ENCODE results near the gene PDILT. TPM values are rescaled to one million over a fixed set of nuclear protein-coding genes. Genes with fewer than 3 reads are reported as not detected.

Gene PDILT
- total and polyA plus RNA-seq, 2 donors (not counting 3 experiments of a cell fraction or from before 2014, with no cell fraction given): not detected

DNA sequence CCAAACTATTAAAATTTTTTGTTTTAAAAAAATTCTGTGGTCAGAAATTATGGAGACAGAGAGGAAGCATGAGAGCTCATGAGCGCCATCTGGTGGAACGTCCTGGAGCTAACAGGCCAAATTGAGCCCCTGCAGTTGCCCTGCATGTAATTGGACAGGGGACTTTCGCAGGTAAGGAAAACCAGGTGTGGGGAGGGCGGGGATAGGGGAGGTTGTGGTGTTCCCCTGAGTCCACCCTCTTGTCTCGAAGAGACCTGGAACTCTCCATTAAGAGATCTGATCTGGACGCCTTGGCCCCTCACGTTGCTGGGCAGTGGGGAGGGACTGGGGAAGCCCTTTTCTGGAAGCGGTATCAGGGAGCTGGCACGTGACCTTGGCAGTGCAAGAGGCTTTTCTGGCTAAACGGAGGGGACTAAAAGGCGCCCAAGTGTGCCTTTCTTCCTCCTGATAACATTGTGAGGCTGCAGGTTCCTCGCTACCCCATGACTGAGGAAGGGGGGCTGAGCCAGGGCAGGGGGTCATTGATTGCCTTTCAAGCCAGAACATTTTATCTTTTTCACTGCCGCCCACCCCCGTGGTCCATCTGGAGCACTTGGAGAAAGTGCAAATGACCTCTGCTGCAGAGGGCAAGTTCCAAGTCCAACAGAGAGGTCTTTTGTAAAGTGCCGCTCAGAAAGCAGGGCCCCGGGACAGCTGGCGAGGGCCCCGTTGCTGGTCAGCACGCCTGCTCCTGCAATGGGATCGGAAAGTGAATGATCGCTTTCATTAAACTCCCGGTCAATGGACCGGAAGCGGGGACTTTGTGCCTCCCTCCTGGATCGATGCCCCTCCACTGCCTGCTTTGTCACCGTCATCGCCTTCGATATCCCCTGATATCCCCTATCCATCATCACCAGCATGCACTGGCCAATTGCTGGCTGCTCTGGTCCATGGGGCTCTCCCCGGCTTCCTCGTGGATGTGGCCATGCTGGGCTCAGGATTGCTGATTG lies 18.4 kb downstream of the PDILT start:
- POLR2A ChIA-PET: no interaction called here

More for the DNA sequence above, 18.4 kb downstream of the PDILT start:
- H3K36me3 ChIP-seq (ENCODE audit: control insufficient read depth in 2 of 2, extremely low read depth in 1 of 2, insufficient read depth in 2 of 2, low read length in 2 of 2): no peaks in the 10 kb centered on the region
- dilution Hi-C loops (cut with MboI; ENCODE audit: extremely low pct_ligation_motif_present, low sequenced_read_pairs): no loop called here
- H3K9me1 ChIP-seq (replicated peaks; ENCODE audit: control insufficient read depth, extremely low read depth, insufficient read depth, low read length): no peaks in the 10 kb centered on the region
- DNase-seq (ENCODE audit: low read depth, low spot score) (peak; percentile 40), FAIRE-seq (peak; percentile 81)
- H4K20me1 ChIP-seq (replicated peaks; ENCODE audit: control insufficient read depth, extremely low read depth, insufficient read depth, low read length): no peaks in the 10 kb centered on the region
- intact Hi-C loops (cut with micrococcal nuclease): loop anchor here (1.0 kb wide), 1 partner anchor 479 kb away; no protein-coding TSS in a partner anchor
- no peak overlapping the region for H3K9ac ChIP-seq (replicated peaks; ENCODE audit: extremely low read depth, insufficient read depth, low read length)
- no peak overlapping the region for H3K4me3 ChIP-seq (replicated peaks in 1 of 3; ENCODE audit: insufficient read depth in 1 of 3, low read depth in 1 of 3, low read length in 3 of 3)
- no peaks in the 10 kb centered on the region for H3K27me3 ChIP-seq (ENCODE audit: control insufficient read depth in 2 of 2, insufficient read depth in 2 of 2, low read length in 2 of 2)
- no peak overlapping the region for H3K27ac ChIP-seq (ENCODE audit: insufficient read depth, low read depth, low read length)
- no TSS peak for BruUV-seq (replicated peaks)
- H2AFZ ChIP-seq (ENCODE audit: low read depth, low read length): no peak overlapping the region
- H3K4me1 ChIP-seq (ENCODE audit: control insufficient read depth, extremely low read depth, insufficient read depth, low read length): no peaks in the 10 kb centered on the region
- CTCF ChIA-PET: interaction anchor here (0.6 to 7.4 kb wide), 17 partner anchors 8 to 1284 kb away, joined by 3 to 438 read pairs (median 4); no protein-coding TSS in a partner anchor
- H3K79me2 ChIP-seq (ENCODE audit: control insufficient read depth, insufficient read depth, low read length): no peaks in the 10 kb centered on the region
- H3K4me2 ChIP-seq (ENCODE audit: insufficient read depth, low read length): no peak overlapping the region
- TF ChIP-seq POLR2AphosphoS5 (IDR thresholded peaks at IDR 0.05; ENCODE audit: insufficient read depth, low read depth, low read length) (no peak), CTCF (IDR thresholded peaks at IDR 0.05; ENCODE audit: extremely low read depth in 1 of 2, insufficient read depth in 1 of 2, low read depth in 1 of 2, low read length in 2 of 2) (peak; percentile 63 to 80)
- H3K9me3 ChIP-seq (replicated peaks; ENCODE audit: control insufficient read depth, insufficient read depth, low read length): no peaks in the 10 kb centered on the region

Measured in endothelial cell of umbilical vein (primary cell).